NB4 (cell line): Measurements from ENCODE around the gene NR2C2AP.

Source experiments
- POLR2A ChIP-seq: IDR thresholded peaks from 2 replicates; pipeline ENCODE4 v1.6.1; 2011; ENCODE audit warnings: mild to moderate bottlenecking; ENCODE audit not compliant: insufficient read length; ENCODE audit errors: extremely low read depth
- TF ChIP-seq, protein P1 (sequence below): IDR thresholded peaks from 2 replicates; pipeline ENCODE4 v1.6.1; 2011; ENCODE audit warnings: low read depth, low read length
- TF ChIP-seq, protein P2 (sequence below): IDR thresholded peaks from one replicate; pipeline ENCODE4 v1.5.1; 2012; ENCODE audit warnings: low read depth, low read length

DNA sequence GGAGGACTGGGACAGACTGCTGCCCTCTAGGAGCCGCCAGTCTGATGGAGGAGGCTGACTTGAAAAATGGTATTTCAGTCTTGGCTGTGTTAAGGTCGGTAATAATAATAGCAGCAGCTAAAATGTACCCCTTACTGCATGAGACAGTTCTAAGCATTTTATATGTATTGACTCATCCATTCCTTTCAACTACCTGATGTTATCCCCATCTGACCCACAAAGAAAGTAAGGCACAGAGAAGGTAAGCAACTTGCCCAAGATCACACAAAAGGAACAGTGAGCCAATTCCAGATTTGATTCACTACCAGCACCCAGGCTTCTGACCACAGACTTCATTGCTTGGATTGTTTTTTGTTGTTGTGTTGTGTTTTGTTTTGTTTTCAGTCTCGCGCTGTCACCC lies 12.6 kb upstream of the NR2C2AP start:
- no peak for TF ChIP-seq POLR2A
- TF ChIP-seq, protein P1, sequence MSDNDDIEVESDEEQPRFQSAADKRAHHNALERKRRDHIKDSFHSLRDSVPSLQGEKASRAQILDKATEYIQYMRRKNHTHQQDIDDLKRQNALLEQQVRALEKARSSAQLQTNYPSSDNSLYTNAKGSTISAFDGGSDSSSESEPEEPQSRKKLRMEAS = no peak
- TF ChIP-seq, protein P2, sequence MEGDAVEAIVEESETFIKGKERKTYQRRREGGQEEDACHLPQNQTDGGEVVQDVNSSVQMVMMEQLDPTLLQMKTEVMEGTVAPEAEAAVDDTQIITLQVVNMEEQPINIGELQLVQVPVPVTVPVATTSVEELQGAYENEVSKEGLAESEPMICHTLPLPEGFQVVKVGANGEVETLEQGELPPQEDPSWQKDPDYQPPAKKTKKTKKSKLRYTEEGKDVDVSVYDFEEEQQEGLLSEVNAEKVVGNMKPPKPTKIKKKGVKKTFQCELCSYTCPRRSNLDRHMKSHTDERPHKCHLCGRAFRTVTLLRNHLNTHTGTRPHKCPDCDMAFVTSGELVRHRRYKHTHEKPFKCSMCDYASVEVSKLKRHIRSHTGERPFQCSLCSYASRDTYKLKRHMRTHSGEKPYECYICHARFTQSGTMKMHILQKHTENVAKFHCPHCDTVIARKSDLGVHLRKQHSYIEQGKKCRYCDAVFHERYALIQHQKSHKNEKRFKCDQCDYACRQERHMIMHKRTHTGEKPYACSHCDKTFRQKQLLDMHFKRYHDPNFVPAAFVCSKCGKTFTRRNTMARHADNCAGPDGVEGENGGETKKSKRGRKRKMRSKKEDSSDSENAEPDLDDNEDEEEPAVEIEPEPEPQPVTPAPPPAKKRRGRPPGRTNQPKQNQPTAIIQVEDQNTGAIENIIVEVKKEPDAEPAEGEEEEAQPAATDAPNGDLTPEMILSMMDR = no peak
